Gastrocnemius medialis (tissue), 4 donors: ENCODE measurements around the gene TSPAN5. TPM values are rescaled to one million over a fixed set of nuclear protein-coding genes. Genes with fewer than 3 reads are reported as not detected.
"Not testable (repeated sequence)": the region's sequence is repeated elsewhere in the genome, so short reads cannot be mapped to it uniquely, and the experiment has no call there.

Source experiments
- ATAC-seq, 2 donors: fragments of 150-250 bp; one replicate each; pipeline ENCODE4 v1.9.1; 2016
- DNase-seq, 2 donors: peaks; one replicate each; pipeline ENCODE4 v3.0.0-alpha.2; 2019
- H3K27ac ChIP-seq, 4 donors: fragments of 200-600 bp; sonication (generic); 1 replicate in 1 of 4; 2 replicates in 3 of 4; pipeline ENCODE4 v1.5.1; 2016 to 2018; ENCODE audit warnings: mild to moderate bottlenecking in 2 of 4, moderate library complexity in 1 of 4
- H3K27me3 ChIP-seq, 3 donors: fragments of 200-600 bp; sonication (generic) in 2 of 3; 1 replicate in 1 of 3; 2 replicates in 2 of 3; pipeline versions ENCODE4 v1.5.1 to v1.6.0; 2016 to 2019; ENCODE audit warnings: mild to moderate bottlenecking in 1 of 3, moderate library complexity in 1 of 3
- H3K36me3 ChIP-seq, 2 donors: fragments of 200-600 bp; sonication (generic) in 1 of 2; one replicate each; pipeline ENCODE4 v1.5.1; 2017 to 2018
- H3K4me1 ChIP-seq, 2 donors: fragments of 200-600 bp; sonication (generic) in 1 of 2; one replicate each; pipeline ENCODE4 v1.5.1; 2016 to 2017; ENCODE audit warnings: mild to moderate bottlenecking in 2 of 2
- H3K4me3 ChIP-seq, 4 donors: fragments of 200-600 bp; sonication (generic) in 3 of 4; 1 replicate in 1 of 4; 2 replicates in 3 of 4; pipeline ENCODE4 v1.5.1; 2016 to 2019; ENCODE audit warnings: mild to moderate bottlenecking in 2 of 4
- H3K9me3 ChIP-seq, 3 donors: fragments of 200-600 bp; sonication (generic) in 2 of 3; 1 replicate in 1 of 3; 2 replicates in 2 of 3; pipeline ENCODE4 v1.5.1; 2016 to 2019
- CTCF ChIP-seq, 5 experiments: fragments of 450-650 bp in 3 of 5; fragments of 200-600 bp in 2 of 5; sonication (generic) in 2 of 5; IDR thresholded peaks in 4 of 5; conservative IDR thresholded peaks in 1 of 5; 1 replicate in 4 of 5; 2 replicates in 1 of 5; pipeline ENCODE4 v1.5.1; 2016 to 2019; ENCODE audit warnings: antibody characterized with exemption in 5 of 5, mild to moderate bottlenecking in 3 of 5, moderate library complexity in 3 of 5
- POLR2A ChIP-seq, 2 donors: fragments of 450-650 bp; IDR thresholded peaks; one replicate each; pipeline ENCODE4 v1.6.1; 2017; ENCODE audit warnings: antibody characterized with exemption in 2 of 2, mild to moderate bottlenecking in 2 of 2, moderate library complexity in 2 of 2
- in situ Hi-C, 4 donors: fragments of 200-750 bp; cut with MboI; loops; one replicate each; pipeline versions ENCODE4 v1.15.0 to v1.8.0; 2017; ENCODE audit warnings: low sequenced_read_pairs in 4 of 4
- intact Hi-C: fragments of 100-400 bp; cut with DNase I; formaldehyde crosslinking; loops from one replicate; pipeline ENCODE4 v1.15.1; 2023; ENCODE audit warnings: low total_unique reads
- total RNA-seq, 4 donors: library from RNA; depleted of rRNA; stranded (reverse); fragments of >200 nt; gene quantifications; one replicate each; pipeline versions ENCODE4 v1.1.0 to v1.2.3, GENCODE V29; 2016

TSPAN5 gene
- total RNA-seq, result 10 to 100 TPM in 1 of 4 donors, under 1 TPM in 3; 0.55 to 18.7 (median 0.79) TPM

DNA sequence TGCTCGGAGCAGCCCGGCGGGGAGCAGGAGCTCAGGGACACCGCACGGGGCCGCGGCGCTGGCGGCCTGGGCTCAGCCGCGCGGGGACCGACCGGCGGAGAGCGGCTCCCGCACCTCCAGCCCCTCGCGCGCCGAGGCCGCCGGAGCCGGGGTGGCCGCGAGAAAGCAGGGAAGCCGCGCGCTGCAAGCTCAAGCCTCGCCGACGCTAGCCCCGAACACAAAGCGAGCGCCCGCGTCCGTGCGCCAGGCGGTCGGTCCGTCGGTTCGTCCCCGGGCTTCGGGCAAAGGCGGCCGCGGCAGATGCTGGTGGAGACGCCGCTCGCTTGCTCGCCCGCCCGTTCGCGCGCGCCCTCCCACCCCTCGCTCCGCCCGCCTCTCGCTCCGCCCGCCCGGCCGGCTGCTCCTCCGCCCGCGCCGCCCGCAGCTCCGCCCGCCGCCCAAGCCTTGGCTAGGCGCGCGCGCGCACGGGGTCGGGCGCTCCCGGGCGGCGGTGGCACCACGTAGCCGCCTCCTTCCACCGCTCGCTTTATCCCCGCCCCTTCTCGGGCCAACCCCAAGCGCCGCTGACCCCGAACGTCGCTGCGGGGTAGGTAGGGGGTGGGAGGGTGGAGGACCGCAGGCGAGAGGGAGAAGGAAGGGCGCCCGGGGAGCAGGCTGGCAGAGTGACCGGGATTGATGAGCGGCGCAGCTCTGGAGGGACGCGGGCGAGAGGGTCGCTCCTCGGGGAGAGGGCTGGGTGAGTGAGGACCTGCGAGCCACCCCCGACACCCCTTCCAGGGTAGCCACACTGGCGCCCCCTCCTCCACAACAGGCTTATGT lies at the start of gene TSPAN5:
TSS of gene TSPAN5 (minus strand) at position 325 of the 819 bp plus-strand sequence.
- ATAC-seq (peak; percentile 51 to 55), DNase-seq (peak; percentile 30 to 48)
- Histone ChIP-seq H3K4me3 (peak within 1 kb of the TSS; percentile 57 to 75 (median 69)), H3K27ac (peak within 1 kb of the TSS; percentile 74 to 81 (median 78)), H3K4me1 (peaks cover 21 to 28% of the 10 kb centered on the region in 2 donors), H3K27me3 (peaks cover 0 to 17% (median 0%) of the 10 kb centered on the region in 3 donors), H3K36me3 (no peaks in the 10 kb centered on the region), H3K9me3 (no peaks in the 10 kb centered on the region)
- in situ Hi-C loops (loop anchor here in 1 of 4 donors (25.0 kb wide), 1 partner anchor 396 kb away; the partner anchor contains the start of gene RAP1GDS1), intact Hi-C loops (loop anchor here (2.0 to 10.0 kb wide), 4 partner anchors 194 to 398 kb away; partner anchors contain the start of genes EIF4E, METAP1 and RAP1GDS1)
- TF ChIP-seq POLR2A (IDR thresholded peaks at IDR 0.05) (peak; percentile 54 to 67), CTCF (IDR thresholded peaks at IDR 0.05 in 4 of 5, conservative IDR thresholded peaks at IDR 0.05 in 1 of 5) (no peak)

DNA sequence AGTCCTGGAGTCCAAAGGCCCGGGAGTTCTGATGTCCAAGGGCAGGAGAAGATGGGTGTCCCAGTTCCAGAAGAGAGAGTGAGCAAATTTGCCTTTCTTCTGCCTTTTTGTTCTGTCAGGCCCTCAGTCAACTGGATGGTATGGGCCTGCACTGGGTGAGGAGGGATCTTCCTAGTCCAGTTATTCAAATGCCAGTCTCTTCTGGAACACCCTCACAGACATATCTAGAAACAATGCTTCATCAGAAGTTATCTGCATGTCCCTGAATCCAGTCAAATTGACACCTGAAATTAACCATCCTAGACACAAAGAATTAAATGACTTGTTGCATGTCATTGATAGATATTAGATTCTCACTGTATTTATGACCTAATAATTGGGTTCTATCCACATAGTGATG lies 48.5 kb upstream of the TSPAN5 start:
- intact Hi-C loops, result no loop called here
- H3K27ac ChIP-seq, result no peak overlapping the region
- TF ChIP-seq CTCF (IDR thresholded peaks at IDR 0.05 in 4 of 5, conservative IDR thresholded peaks at IDR 0.05 in 1 of 5), result no peak
- H3K9me3 ChIP-seq, result no peaks in the 10 kb centered on the region
- no peaks in the 10 kb centered on the region for H3K36me3 ChIP-seq
- ATAC-seq, result no peak
- DNase-seq, result no peak
- H3K4me1 ChIP-seq, result no peaks in the 10 kb centered on the region
- in situ Hi-C loops, result no loop called here
- H3K4me3 ChIP-seq, result no peak overlapping the region
- H3K27me3 ChIP-seq, result no peaks in the 10 kb centered on the region

DNA sequence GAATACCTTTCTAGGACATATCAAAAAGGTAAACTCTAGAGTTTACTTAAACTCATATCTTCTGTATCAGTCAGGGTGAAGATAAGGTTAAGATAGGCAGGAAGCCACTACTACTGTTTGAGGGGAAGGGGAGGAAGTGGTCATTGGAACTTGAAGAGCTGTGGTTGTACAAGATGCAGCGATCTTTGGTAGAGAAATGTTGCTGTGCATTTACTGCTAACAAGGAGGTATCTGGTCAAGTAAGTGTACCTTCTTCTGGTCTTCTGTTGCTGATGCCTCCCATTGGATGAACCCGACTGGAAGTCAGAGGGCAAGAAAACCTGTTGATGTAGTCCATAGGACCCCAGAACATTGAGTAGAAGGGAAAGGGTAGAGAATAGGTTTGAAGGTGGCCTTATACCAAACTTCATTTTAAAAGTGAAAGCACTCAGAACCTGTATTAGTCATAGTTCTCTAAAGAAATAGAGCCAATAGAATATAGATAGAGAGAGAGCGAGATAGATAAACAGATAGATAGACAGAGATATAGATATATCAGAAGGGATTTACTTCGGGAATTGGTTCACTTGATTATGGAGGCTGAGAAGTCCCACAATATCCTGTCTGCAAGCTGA lies 47.9 kb upstream of the TSPAN5 start:
- no peak for ATAC-seq
- intact Hi-C loops, result no loop called here

DNA sequence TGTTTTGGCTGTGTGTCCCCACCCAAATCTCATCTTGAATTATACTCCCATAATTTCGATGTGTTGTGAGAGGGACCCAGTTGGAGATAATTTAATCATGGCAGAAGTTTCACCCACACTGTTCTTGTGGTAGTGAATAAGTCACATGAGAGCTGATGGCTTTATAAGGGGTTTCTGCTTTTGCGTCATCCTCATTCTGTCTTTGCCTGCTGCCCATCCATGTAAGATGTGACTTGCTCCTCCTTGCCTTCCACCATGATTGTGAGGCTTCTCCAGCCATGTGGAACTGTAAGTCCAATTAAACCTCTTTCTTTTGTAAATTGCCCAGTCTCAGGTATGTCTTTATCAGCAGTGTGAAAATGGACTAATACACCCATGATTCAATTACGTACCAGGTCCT lies 47.2 kb upstream of the TSPAN5 start:
- H3K36me3 ChIP-seq, H3K4me1 ChIP-seq, intact Hi-C loops, H3K4me3 ChIP-seq, H3K27me3 ChIP-seq, H3K27ac ChIP-seq, H3K9me3 ChIP-seq, in situ Hi-C loops, ATAC-seq, DNase-seq: not testable (repeated sequence)

More for the DNA sequence above, 47.9 kb upstream of the TSPAN5 start:
- Histone ChIP-seq H3K4me3 (no peak overlapping the region), H3K4me1 (no peaks in the 10 kb centered on the region), H3K27me3 (no peaks in the 10 kb centered on the region), H3K36me3 (no peaks in the 10 kb centered on the region), H3K27ac (no peak overlapping the region), H3K9me3 (no peaks in the 10 kb centered on the region)
- TF ChIP-seq POLR2A (IDR thresholded peaks at IDR 0.05), result no peak
- no peak for TF ChIP-seq CTCF (IDR thresholded peaks at IDR 0.05 in 4 of 5, conservative IDR thresholded peaks at IDR 0.05 in 1 of 5)
- no peak for DNase-seq
- in situ Hi-C loops, result no loop called here

GRCh38 chr4:98700656-98701055 lies 42.2 kb upstream of the TSPAN5 start:
- DNase-seq, result no peak
- no peaks in the 10 kb centered on the region for H3K9me3 ChIP-seq
- no peak overlapping the region for H3K27ac ChIP-seq
- no peak overlapping the region for H3K4me3 ChIP-seq
- no peak for ATAC-seq
- no peak for TF ChIP-seq CTCF (IDR thresholded peaks at IDR 0.05 in 4 of 5, conservative IDR thresholded peaks at IDR 0.05 in 1 of 5)
- TF ChIP-seq POLR2A (IDR thresholded peaks at IDR 0.05), result no peak
- no peaks in the 10 kb centered on the region for H3K4me1 ChIP-seq
- no peaks in the 10 kb centered on the region for H3K36me3 ChIP-seq
- in situ Hi-C loops, result no loop called here
- intact Hi-C loops, result no loop called here
- no peaks in the 10 kb centered on the region for H3K27me3 ChIP-seq
